HCT116 (cell line): Measurements from ENCODE around the gene PCDH9. TPM values are rescaled to one million over a fixed set of nuclear protein-coding genes. Genes with fewer than 3 reads are reported as not detected.

Source experiments
- ATAC-seq: fragments of 200-7000 bp; cut with Tn5 transposase; 2 replicates; pipeline ENCODE4 v1.9.1; 2020; ENCODE audit warnings: mild to moderate bottlenecking, moderate library complexity
- BruUV-seq: library from RNA; stranded (reverse); fragments of 400-500 nt; replicated peaks from 2 replicates; lab custom pipeline; 2021; lab: Mats Ljungman, UMichigan
- CTCF ChIA-PET: fragments of 300-600 bp; sonication (Branson Sonifier 250); formaldehyde crosslinking; loops from one replicate; lab custom pipeline; 2021; ENCODE audit warnings: antibody characterized with exemption; lab: Charles Lee
- POLR2A ChIA-PET: fragments of 300-600, 350-600 bp; sonication (Branson Sonifier 250); formaldehyde crosslinking; loops from one replicate; lab custom pipeline; 2021; ENCODE audit warnings: antibody characterized with exemption; lab: Charles Lee
- RAD21 ChIA-PET, 2 experiments: fragments of 300-600 bp; sonication (Branson Sonifier 250); formaldehyde crosslinking; loops; one replicate each; lab custom pipeline; 2023; ENCODE audit warnings: low total read pairs in 2 of 2; ENCODE audit not compliant: uncharacterized antibody in 2 of 2, unreplicated experiment in 2 of 2, low non-redundant PET in 1 of 2; lab: Charles Lee
- DNase-seq: peaks from one replicate; pipeline ENCODE4 v3.0.0-alpha.2; 2010; ENCODE audit warnings: low read depth, low spot score
- H2AFZ ChIP-seq: fragments of 200-600 bp; shearing (Covaris generic), sonication (generic); 2 replicates; pipeline ENCODE4 v1.6.1; 2017; ENCODE audit warnings: low read depth, mixed run types, mixed read lengths, antibody characterized with exemption, low read length; ENCODE audit not compliant: poor library complexity, severe bottlenecking
- H3K27ac ChIP-seq: 2 replicates; pipeline ENCODE4 v1.5.1; 2012; ENCODE audit warnings: low read depth, low read length
- H3K27me3 ChIP-seq: fragments of 200-600 bp; sonication (generic); 2 replicates; pipeline ENCODE4 v1.6.1; 2016; ENCODE audit warnings: mixed run types, low read length, mixed read lengths; ENCODE audit not compliant: insufficient read depth
- H3K36me3 ChIP-seq, 2 experiments: fragments of 200-500 bp in 1 of 2; fragments of 200-600 bp in 1 of 2; sonication (Bioruptor generic) in 1 of 2; sonication (generic) in 1 of 2; 2 replicates each; pipeline versions ENCODE4 v1.5.1 to v1.6.1; 2014 to 2016; ENCODE audit warnings: low read length in 2 of 2, inconsistent platforms in 1 of 2, mixed read lengths in 1 of 2, mixed run types in 1 of 2; ENCODE audit not compliant: insufficient read depth in 2 of 2, control insufficient read depth in 1 of 2
- H3K4me1 ChIP-seq, 2 experiments: fragments of 200-600 bp in 1 of 2; sonication (generic) in 1 of 2; 2 replicates each; pipeline versions ENCODE4 v1.5.1 to v1.6.1; 2012 to 2017; ENCODE audit warnings: low read length in 2 of 2, inconsistent platforms in 1 of 2, mild to moderate bottlenecking in 1 of 2, mixed read lengths in 1 of 2, mixed run types in 1 of 2, moderate library complexity in 1 of 2; ENCODE audit not compliant: insufficient read depth in 2 of 2, control insufficient read depth in 1 of 2
- H3K4me2 ChIP-seq: fragments of 200-600 bp; sonication (generic); 2 replicates; pipeline ENCODE4 v1.6.1; 2017; ENCODE audit warnings: mixed run types, low read length, mixed read lengths
- H3K4me3 ChIP-seq, 2 experiments: fragments of 200-600 bp in 1 of 2; sonication (generic) in 1 of 2; replicated peaks in 1 of 2; 2 replicates each; pipeline ENCODE4 v1.5.1; 2011 to 2016; ENCODE audit warnings: low read length in 2 of 2, control low read depth in 1 of 2, low read depth in 1 of 2, mild to moderate bottlenecking in 1 of 2, mixed read lengths in 1 of 2, mixed run types in 1 of 2
- H3K79me2 ChIP-seq: fragments of 200-600 bp; sonication (generic); 2 replicates; pipeline ENCODE4 v1.6.1; 2017; ENCODE audit warnings: mild to moderate bottlenecking, mixed run types, low read length, moderate library complexity, mixed read lengths; ENCODE audit not compliant: insufficient read depth
- H3K9ac ChIP-seq: fragments of 200-600 bp; sonication (generic); 2 replicates; pipeline ENCODE4 v1.6.1; 2016; ENCODE audit warnings: low read length, mixed read lengths
- H3K9me2 ChIP-seq: fragments of 200-600 bp; sonication (generic), shearing (Covaris generic); 2 replicates; pipeline ENCODE4 v1.6.1; 2017; ENCODE audit warnings: mixed run types, mild to moderate bottlenecking, moderate library complexity; ENCODE audit not compliant: insufficient read depth
- H3K9me3 ChIP-seq, 2 experiments: fragments of 200-500 bp in 1 of 2; fragments of 200-600 bp in 1 of 2; sonication (Bioruptor generic) in 1 of 2; sonication (generic) in 1 of 2; 2 replicates each; pipeline ENCODE4 v1.6.1; 2014 to 2017; ENCODE audit warnings: low read length in 2 of 2, mixed read lengths in 2 of 2, inconsistent platforms in 1 of 2, low read depth in 1 of 2, mild to moderate bottlenecking in 1 of 2, mixed run types in 1 of 2, moderate library complexity in 1 of 2; ENCODE audit not compliant: control insufficient read depth in 1 of 2, insufficient read depth in 1 of 2
- H4K20me1 ChIP-seq: fragments of 200-600 bp; sonication (generic), shearing (Covaris generic); 2 replicates; pipeline ENCODE4 v1.6.1; 2017; ENCODE audit warnings: mixed run types, mild to moderate bottlenecking, moderate library complexity; ENCODE audit not compliant: insufficient read depth
- ATF3 ChIP-seq: IDR thresholded peaks from 2 replicates; pipeline ENCODE4 v1.6.1; 2012
- CBX3 ChIP-seq: IDR thresholded peaks from 2 replicates; pipeline ENCODE4 v1.6.1; 2012; ENCODE audit warnings: low read depth
- CEBPB ChIP-seq: IDR thresholded peaks from 2 replicates; pipeline ENCODE4 v1.6.1; 2012; ENCODE audit warnings: low read depth
- EGR1 ChIP-seq: IDR thresholded peaks from 2 replicates; pipeline ENCODE4 v1.6.1; 2012; ENCODE audit warnings: low read depth
- EZH2phosphoT487 ChIP-seq: fragments of 200-600 bp; IDR thresholded peaks from 2 replicates; pipeline ENCODE4 v1.6.1; 2018; ENCODE audit warnings: antibody characterized with exemption, borderline replicate concordance
- FOSL1 ChIP-seq: IDR thresholded peaks from 2 replicates; pipeline ENCODE4 v1.6.1; 2012; ENCODE audit warnings: low read depth
- JUND ChIP-seq: IDR thresholded peaks from 2 replicates; pipeline ENCODE4 v1.6.1; 2012
- POLR2AphosphoS5 ChIP-seq: IDR thresholded peaks from 2 replicates; pipeline ENCODE4 v1.6.1; 2011; ENCODE audit warnings: mild to moderate bottlenecking, low read depth, low read length, moderate library complexity
- RAD21 ChIP-seq: IDR thresholded peaks from 2 replicates; pipeline ENCODE4 v1.6.1; 2012; ENCODE audit warnings: low read depth, mild to moderate bottlenecking
- REST ChIP-seq: IDR thresholded peaks from 2 replicates; pipeline ENCODE4 v1.6.1; 2012; ENCODE audit warnings: low read depth
- SIN3A ChIP-seq: IDR thresholded peaks from 2 replicates; pipeline ENCODE4 v1.6.1; 2012; ENCODE audit warnings: low read depth
- SP1 ChIP-seq: IDR thresholded peaks from 2 replicates; pipeline ENCODE4 v1.6.1; 2012; ENCODE audit warnings: low read depth
- SRF ChIP-seq: IDR thresholded peaks from 2 replicates; pipeline ENCODE4 v1.6.1; 2012; ENCODE audit warnings: low read depth
- TCF7L2 ChIP-seq: IDR thresholded peaks from 2 replicates; pipeline ENCODE4 v1.7.0; 2011; ENCODE audit warnings: borderline replicate concordance, inconsistent platforms; ENCODE audit not compliant: insufficient read depth, insufficient read length; ENCODE audit errors: extremely low read depth
- YY1 ChIP-seq: IDR thresholded peaks from 2 replicates; pipeline ENCODE4 v1.6.1; 2011; ENCODE audit warnings: low read length, low read depth, moderate library complexity, mild to moderate bottlenecking; ENCODE audit not compliant: insufficient replicate concordance; ENCODE audit errors: extremely low read depth
- ZNF274 ChIP-seq: fragments of 200-500 bp; sonication (Bioruptor generic); IDR thresholded peaks from 2 replicates; pipeline ENCODE4 v1.6.1; 2014; ENCODE audit warnings: mild to moderate bottlenecking, low read depth, low read length, inconsistent platforms
- intact Hi-C: fragments of 100-400 bp; cut with micrococcal nuclease; formaldehyde crosslinking; loops from 2 replicates; pipeline ENCODE4 v1.10.0; 2022
- total RNA-seq: library from RNA; stranded (reverse); gene quantifications from one replicate; pipeline ENCODE4 v1.2.1, GENCODE V29; 2021; ENCODE audit not compliant: unreplicated experiment
- TF ChIP-seq, protein P1 (sequence below), 3 experiments: fragments of 200-600 bp in 1 of 3; sonication (generic) in 1 of 3; IDR thresholded peaks in 2 of 3; conservative IDR thresholded peaks in 1 of 3; 2 replicates each; pipeline ENCODE4 v1.5.1; 2012 to 2017; ENCODE audit warnings: low read depth in 2 of 3, low read length in 2 of 3, antibody characterized with exemption in 1 of 3, borderline replicate concordance in 1 of 3, control low read depth in 1 of 3, mild to moderate bottlenecking in 1 of 3, mixed read lengths in 1 of 3, mixed run types in 1 of 3, moderate library complexity in 1 of 3; ENCODE audit not compliant: insufficient read depth in 1 of 3
- TF ChIP-seq, protein P2 (sequence below): IDR thresholded peaks from 2 replicates; pipeline ENCODE4 v1.6.1; 2012
- TF ChIP-seq, protein P3 (sequence below): IDR thresholded peaks from 2 replicates; pipeline ENCODE4 v1.6.1; 2011; ENCODE audit warnings: mild to moderate bottlenecking, low read length, moderate library complexity; ENCODE audit not compliant: insufficient replicate concordance; ENCODE audit errors: extremely low read depth

PCDH9 gene
- total RNA-seq, 1 experiment from 2014 or later = 0.02 TPM

GRCh38 chr13:66805657-66806056 lies 424.5 kb downstream of the PCDH9 start:
- ATAC-seq (no peak), DNase-seq (no peak)
- Histone ChIP-seq H2AFZ (no peak overlapping the region), H4K20me1 (no peaks in the 10 kb centered on the region), H3K4me1 (no peaks in the 10 kb centered on the region), H3K4me2 (no peak overlapping the region), H3K27me3 (no peaks in the 10 kb centered on the region), H3K27ac (no peak overlapping the region), H3K36me3 (no peaks in the 10 kb centered on the region), H3K4me3 (no peak overlapping the region), H3K79me2 (no peaks in the 10 kb centered on the region), H3K9me2 (no peaks in the 10 kb centered on the region), H3K9ac (no peak overlapping the region), H3K9me3 (no peaks in the 10 kb centered on the region)
- ChIA-PET POLR2A (no interaction called here), CTCF (no interaction called here), RAD21 (no interaction called here)
- no TSS peak for BruUV-seq
- intact Hi-C loops = no loop called here
- TF ChIP-seq SIN3A (no peak), ZNF274 (no peak), SRF (no peak), TCF7L2 (no peak), EGR1 (no peak), EZH2phosphoT487 (no peak), CEBPB (no peak), RAD21 (no peak), JUND (no peak), ATF3 (no peak), POLR2AphosphoS5 (no peak), CBX3 (no peak), SP1 (no peak), YY1 (no peak), FOSL1 (no peak), REST (no peak)
- TF ChIP-seq, protein P1, sequence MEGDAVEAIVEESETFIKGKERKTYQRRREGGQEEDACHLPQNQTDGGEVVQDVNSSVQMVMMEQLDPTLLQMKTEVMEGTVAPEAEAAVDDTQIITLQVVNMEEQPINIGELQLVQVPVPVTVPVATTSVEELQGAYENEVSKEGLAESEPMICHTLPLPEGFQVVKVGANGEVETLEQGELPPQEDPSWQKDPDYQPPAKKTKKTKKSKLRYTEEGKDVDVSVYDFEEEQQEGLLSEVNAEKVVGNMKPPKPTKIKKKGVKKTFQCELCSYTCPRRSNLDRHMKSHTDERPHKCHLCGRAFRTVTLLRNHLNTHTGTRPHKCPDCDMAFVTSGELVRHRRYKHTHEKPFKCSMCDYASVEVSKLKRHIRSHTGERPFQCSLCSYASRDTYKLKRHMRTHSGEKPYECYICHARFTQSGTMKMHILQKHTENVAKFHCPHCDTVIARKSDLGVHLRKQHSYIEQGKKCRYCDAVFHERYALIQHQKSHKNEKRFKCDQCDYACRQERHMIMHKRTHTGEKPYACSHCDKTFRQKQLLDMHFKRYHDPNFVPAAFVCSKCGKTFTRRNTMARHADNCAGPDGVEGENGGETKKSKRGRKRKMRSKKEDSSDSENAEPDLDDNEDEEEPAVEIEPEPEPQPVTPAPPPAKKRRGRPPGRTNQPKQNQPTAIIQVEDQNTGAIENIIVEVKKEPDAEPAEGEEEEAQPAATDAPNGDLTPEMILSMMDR (IDR thresholded peaks at IDR 0.05 in 2 of 3, conservative IDR thresholded peaks at IDR 0.05 in 1 of 3; ENCODE audit: borderline replicate concordance in 1 of 3, insufficient read depth in 1 of 3, low read depth in 2 of 3, low read length in 2 of 3) = no peak
- TF ChIP-seq, protein P2, sequence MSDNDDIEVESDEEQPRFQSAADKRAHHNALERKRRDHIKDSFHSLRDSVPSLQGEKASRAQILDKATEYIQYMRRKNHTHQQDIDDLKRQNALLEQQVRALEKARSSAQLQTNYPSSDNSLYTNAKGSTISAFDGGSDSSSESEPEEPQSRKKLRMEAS = no peak
- TF ChIP-seq, protein P3, sequence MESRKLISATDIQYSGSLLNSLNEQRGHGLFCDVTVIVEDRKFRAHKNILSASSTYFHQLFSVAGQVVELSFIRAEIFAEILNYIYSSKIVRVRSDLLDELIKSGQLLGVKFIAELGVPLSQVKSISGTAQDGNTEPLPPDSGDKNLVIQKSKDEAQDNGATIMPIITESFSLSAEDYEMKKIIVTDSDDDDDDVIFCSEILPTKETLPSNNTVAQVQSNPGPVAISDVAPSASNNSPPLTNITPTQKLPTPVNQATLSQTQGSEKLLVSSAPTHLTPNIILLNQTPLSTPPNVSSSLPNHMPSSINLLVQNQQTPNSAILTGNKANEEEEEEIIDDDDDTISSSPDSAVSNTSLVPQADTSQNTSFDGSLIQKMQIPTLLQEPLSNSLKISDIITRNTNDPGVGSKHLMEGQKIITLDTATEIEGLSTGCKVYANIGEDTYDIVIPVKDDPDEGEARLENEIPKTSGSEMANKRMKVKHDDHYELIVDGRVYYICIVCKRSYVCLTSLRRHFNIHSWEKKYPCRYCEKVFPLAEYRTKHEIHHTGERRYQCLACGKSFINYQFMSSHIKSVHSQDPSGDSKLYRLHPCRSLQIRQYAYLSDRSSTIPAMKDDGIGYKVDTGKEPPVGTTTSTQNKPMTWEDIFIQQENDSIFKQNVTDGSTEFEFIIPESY = no peak
- TF ChIP-seq, all 23 proteins: peak for 0
